Measurements from ENCODE around the gene N4BP2L1. TPM values are rescaled to one million over a fixed set of nuclear protein-coding genes. Genes with fewer than 3 reads are reported as not detected.
A peak's percentile ranks its signal among the peaks of the same experiment; 100 is the strongest.

N4BP2L1 gene
- total RNA-seq, 1 donor from 2014 or later = 7.3 TPM

GRCh38 chr13:32438871-32439270, 10.9 kb upstream of the N4BP2L1 start:
- H3K27me3 ChIP-seq (ENCODE audit: control insufficient read depth in 3 of 3, insufficient read depth in 3 of 3, low read length in 3 of 3) = no peaks in the 10 kb centered on the region
- no peak overlapping the region for H3K4me3 ChIP-seq (ENCODE audit: low read length in 3 of 3)
- H3K27ac ChIP-seq (ENCODE audit: low read depth, low read length) = no peak overlapping the region
- no peak overlapping the region for H3K9ac ChIP-seq (ENCODE audit: low read depth in 1 of 3, low read length in 3 of 3)
- H3K9me3 ChIP-seq (ENCODE audit: control insufficient read depth in 3 of 3, low read length in 3 of 3) = no peaks in the 10 kb centered on the region
- H3K4me1 ChIP-seq (ENCODE audit: control insufficient read depth in 3 of 3, insufficient read depth in 3 of 3, low read length in 3 of 3) = no peaks in the 10 kb centered on the region
- peaks cover 7 to 33% (median 10%) of the 10 kb centered on the region in 3 donors for H3K36me3 ChIP-seq (ENCODE audit: control insufficient read depth in 3 of 3, insufficient read depth in 3 of 3, low read length in 3 of 3)

GRCh38 chr13:32432856-32433255, 4.9 kb upstream of the N4BP2L1 start:
- Histone ChIP-seq H3K9ac (ENCODE audit: low read depth in 1 of 3, low read length in 3 of 3) (no peak overlapping the region), H3K27ac (ENCODE audit: low read depth, low read length) (no peak overlapping the region), H3K9me3 (ENCODE audit: control insufficient read depth in 3 of 3, low read length in 3 of 3) (no peaks in the 10 kb centered on the region), H3K4me1 (ENCODE audit: control insufficient read depth in 3 of 3, insufficient read depth in 3 of 3, low read length in 3 of 3) (peaks cover 5 to 8% (median 6%) of the 10 kb centered on the region in 3 donors), H3K4me3 (ENCODE audit: low read length in 3 of 3) (no peak overlapping the region), H3K27me3 (ENCODE audit: control insufficient read depth in 3 of 3, insufficient read depth in 3 of 3, low read length in 3 of 3) (no peaks in the 10 kb centered on the region), H3K36me3 (ENCODE audit: control insufficient read depth in 3 of 3, insufficient read depth in 3 of 3, low read length in 3 of 3) (peaks cover 14 to 29% (median 14%) of the 10 kb centered on the region in 3 donors)

DNA sequence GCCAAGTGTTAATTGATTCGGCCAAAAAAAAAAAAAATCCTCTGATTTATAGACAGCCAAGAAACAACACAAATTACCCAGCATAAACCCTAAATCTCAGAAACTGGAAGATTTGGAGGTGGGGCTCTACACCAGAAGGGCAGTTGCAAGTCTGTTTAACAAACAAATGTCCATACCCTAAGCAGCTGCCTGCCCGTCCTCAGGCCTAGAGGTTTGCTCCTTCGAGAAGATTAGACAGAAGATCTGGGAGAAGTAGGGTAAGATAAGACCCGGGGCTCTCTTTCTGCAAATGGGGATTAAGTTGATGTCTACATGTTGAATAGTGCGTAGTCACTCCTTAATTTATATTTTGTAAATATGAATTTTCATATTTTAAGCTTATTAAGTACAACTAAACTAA, 3.4 kb upstream of the N4BP2L1 start:
- Histone ChIP-seq H3K9me3 (ENCODE audit: control insufficient read depth in 3 of 3, low read length in 3 of 3) (peaks cover 0 to under 1% (median 0%) of the 10 kb centered on the region in 3 donors), H3K4me1 (ENCODE audit: control insufficient read depth in 3 of 3, insufficient read depth in 3 of 3, low read length in 3 of 3) (peaks cover 11 to 14% (median 11%) of the 10 kb centered on the region in 3 donors), H3K4me3 (ENCODE audit: low read length in 3 of 3) (no peak overlapping the region), H3K9ac (ENCODE audit: low read depth in 1 of 3, low read length in 3 of 3) (no peak overlapping the region), H3K36me3 (ENCODE audit: control insufficient read depth in 3 of 3, insufficient read depth in 3 of 3, low read length in 3 of 3) (peaks cover 9 to 25% (median 13%) of the 10 kb centered on the region in 3 donors), H3K27me3 (ENCODE audit: control insufficient read depth in 3 of 3, insufficient read depth in 3 of 3, low read length in 3 of 3) (no peaks in the 10 kb centered on the region), H3K27ac (ENCODE audit: low read depth, low read length) (no peak overlapping the region)

- peaks cover 0 to 2% (median 0%) of the 10 kb centered on the region in 3 donors for H3K9me3 ChIP-seq (ENCODE audit: control insufficient read depth in 3 of 3, low read length in 3 of 3)
- peaks cover 7 to 13% (median 13%) of the 10 kb centered on the region in 3 donors for H3K36me3 ChIP-seq (ENCODE audit: control insufficient read depth in 3 of 3, insufficient read depth in 3 of 3, low read length in 3 of 3)
- no peaks in the 10 kb centered on the region for H3K27me3 ChIP-seq (ENCODE audit: control insufficient read depth in 3 of 3, insufficient read depth in 3 of 3, low read length in 3 of 3)
- no peak overlapping the region for H3K9ac ChIP-seq (ENCODE audit: low read depth in 1 of 3, low read length in 3 of 3)
- peaks cover 20 to 23% (median 22%) of the 10 kb centered on the region in 3 donors for H3K4me1 ChIP-seq (ENCODE audit: control insufficient read depth in 3 of 3, insufficient read depth in 3 of 3, low read length in 3 of 3)
- H3K4me3 ChIP-seq (ENCODE audit: low read length in 3 of 3) = no peak overlapping the region
- no peak overlapping the region for H3K27ac ChIP-seq (ENCODE audit: low read depth, low read length)
Observed at GRCh38 chr13:32430018-32430747, 2.3 kb upstream of the N4BP2L1 start.

- Histone ChIP-seq H3K9ac (ENCODE audit: low read depth in 1 of 3, low read length in 3 of 3) (no peak overlapping the region), H3K9me3 (ENCODE audit: control insufficient read depth in 3 of 3, low read length in 3 of 3) (peaks cover 0 to 2% (median 0%) of the 10 kb centered on the region in 3 donors), H3K27me3 (ENCODE audit: control insufficient read depth in 3 of 3, insufficient read depth in 3 of 3, low read length in 3 of 3) (no peaks in the 10 kb centered on the region), H3K36me3 (ENCODE audit: control insufficient read depth in 3 of 3, insufficient read depth in 3 of 3, low read length in 3 of 3) (peaks cover 7 to 9% (median 8%) of the 10 kb centered on the region in 3 donors), H3K27ac (ENCODE audit: low read depth, low read length) (peak overlapping the region; percentile 86), H3K4me3 (ENCODE audit: low read length in 3 of 3) (no peak overlapping the region), H3K4me1 (ENCODE audit: control insufficient read depth in 3 of 3, insufficient read depth in 3 of 3, low read length in 3 of 3) (peaks cover 20 to 25% (median 23%) of the 10 kb centered on the region in 3 donors)
Observed at GRCh38 chr13:32429433-32429909, 1.5 kb upstream of the N4BP2L1 start.

DNA sequence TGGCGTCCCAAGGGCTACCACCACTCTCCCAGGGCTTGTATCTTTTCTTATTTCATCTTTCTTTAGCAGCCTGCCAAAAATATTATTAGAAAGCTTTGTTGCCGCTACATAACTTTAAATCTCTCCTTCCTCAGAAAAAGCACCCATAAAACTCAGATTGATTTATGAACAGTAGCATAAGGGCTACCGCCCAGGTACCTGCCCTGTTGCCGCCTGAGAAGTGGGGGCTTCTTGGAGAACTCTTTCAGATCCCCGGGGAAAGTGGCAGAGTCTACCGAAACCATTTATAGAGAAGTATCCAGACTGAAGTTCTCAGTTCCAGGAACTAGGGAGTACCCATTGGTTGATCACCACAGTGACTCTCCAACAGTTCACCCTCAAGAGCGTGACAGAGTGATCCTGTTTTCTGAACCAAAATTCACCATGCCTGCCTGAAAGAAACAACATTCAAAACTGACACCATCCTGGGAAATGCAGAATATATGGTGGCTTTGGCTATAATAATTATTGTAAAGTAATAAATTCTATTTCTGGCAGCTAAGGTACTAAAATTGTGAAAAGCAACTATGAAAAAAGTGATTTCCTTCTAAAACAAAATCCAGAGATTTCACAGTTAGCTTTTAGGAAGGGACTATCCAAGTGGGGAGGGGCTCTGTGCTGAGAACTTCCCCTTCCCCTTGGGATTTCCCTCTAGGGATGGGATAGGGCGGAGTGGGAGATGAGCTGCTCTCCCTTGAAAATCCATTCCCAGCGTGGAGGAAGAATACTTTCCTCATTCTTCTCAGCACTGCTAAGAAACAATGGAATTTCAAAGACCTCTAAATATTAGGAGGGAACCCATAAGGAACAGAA, 877 bp upstream of the N4BP2L1 start:
- Histone ChIP-seq H3K27me3 (ENCODE audit: control insufficient read depth in 3 of 3, insufficient read depth in 3 of 3, low read length in 3 of 3) (no peaks in the 10 kb centered on the region), H3K9me3 (ENCODE audit: control insufficient read depth in 3 of 3, low read length in 3 of 3) (peaks cover 0 to 2% (median 0%) of the 10 kb centered on the region in 3 donors), H3K9ac (ENCODE audit: low read depth in 1 of 3, low read length in 3 of 3) (peak overlapping the region; percentile 71 to 88 (median 82)), H3K4me1 (ENCODE audit: control insufficient read depth in 3 of 3, insufficient read depth in 3 of 3, low read length in 3 of 3) (peaks cover 20 to 25% (median 23%) of the 10 kb centered on the region in 3 donors), H3K36me3 (ENCODE audit: control insufficient read depth in 3 of 3, insufficient read depth in 3 of 3, low read length in 3 of 3) (peaks cover 7 to 14% (median 9%) of the 10 kb centered on the region in 3 donors), H3K27ac (ENCODE audit: low read depth, low read length) (peak overlapping the region; percentile 86), H3K4me3 (ENCODE audit: low read length in 3 of 3) (peak overlapping the region; percentile 74 to 82 (median 81))

DNA sequence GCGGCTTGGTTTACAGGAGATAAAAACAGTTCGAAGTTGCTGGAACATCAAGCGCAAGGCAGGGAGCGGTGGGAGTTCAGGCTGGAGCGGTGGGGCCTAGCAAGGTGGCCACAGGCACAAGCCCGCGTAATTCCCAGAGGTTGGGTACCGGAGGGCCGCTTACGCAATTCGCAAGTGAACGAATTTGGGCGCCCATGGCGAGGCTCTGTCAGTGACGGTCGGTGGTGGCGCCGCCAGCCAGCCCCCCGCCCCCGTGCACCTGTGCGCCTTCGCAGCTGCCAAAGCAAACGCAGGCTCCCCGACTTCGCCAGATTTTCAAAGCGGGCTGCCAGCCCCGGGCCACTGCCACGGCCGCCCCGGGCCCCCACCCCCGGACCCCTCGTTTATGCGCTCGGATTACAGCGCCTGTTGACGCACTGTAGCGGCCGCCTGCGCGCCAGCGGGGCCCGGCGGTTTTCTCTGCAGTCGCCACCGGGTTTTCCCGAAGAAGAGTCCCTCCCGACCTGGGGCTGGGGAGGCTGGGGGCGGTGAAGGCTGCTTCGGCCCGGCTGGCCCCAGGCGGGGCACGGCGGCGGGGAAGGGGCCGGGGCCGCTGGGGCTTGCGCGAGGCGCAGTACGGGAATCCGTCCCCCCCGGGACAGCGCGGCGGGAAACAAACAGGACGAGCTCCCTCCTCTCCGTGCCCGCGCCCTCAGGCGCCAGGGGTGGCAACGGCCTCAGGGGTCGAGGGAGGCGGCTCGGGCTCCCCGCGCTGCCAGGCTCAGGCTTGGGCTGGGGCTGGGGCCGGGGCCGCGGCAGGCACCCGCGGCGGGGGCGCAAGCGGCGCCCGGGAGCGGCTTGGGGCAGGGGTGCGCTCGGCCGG, 709 bp downstream of the N4BP2L1 start:
- Histone ChIP-seq H3K27me3 (ENCODE audit: control insufficient read depth in 3 of 3, insufficient read depth in 3 of 3, low read length in 3 of 3) (no peaks in the 10 kb centered on the region), H3K9me3 (ENCODE audit: control insufficient read depth in 3 of 3, low read length in 3 of 3) (peaks cover 0 to 2% (median 0%) of the 10 kb centered on the region in 3 donors), H3K4me1 (ENCODE audit: control insufficient read depth in 3 of 3, insufficient read depth in 3 of 3, low read length in 3 of 3) (peaks cover 20 to 25% (median 23%) of the 10 kb centered on the region in 3 donors), H3K9ac (ENCODE audit: low read depth in 1 of 3, low read length in 3 of 3) (peak overlapping the region; percentile 82 to 95 (median 88)), H3K27ac (ENCODE audit: low read depth, low read length) (peak overlapping the region; percentile 86), H3K4me3 (ENCODE audit: low read length in 3 of 3) (peak overlapping the region; percentile 74 to 82 (median 81)), H3K36me3 (ENCODE audit: control insufficient read depth in 3 of 3, insufficient read depth in 3 of 3, low read length in 3 of 3) (peaks cover 4 to 10% (median 9%) of the 10 kb centered on the region in 3 donors)

GRCh38 chr13:32426191-32426989, 1.5 kb downstream of the N4BP2L1 start:
- H3K9me3 ChIP-seq (ENCODE audit: control insufficient read depth in 3 of 3, low read length in 3 of 3) = peaks cover 0 to 2% (median 0%) of the 10 kb centered on the region in 3 donors
- peak overlapping the region; percentile 86 for H3K27ac ChIP-seq (ENCODE audit: low read depth, low read length)
- H3K36me3 ChIP-seq (ENCODE audit: control insufficient read depth in 3 of 3, insufficient read depth in 3 of 3, low read length in 3 of 3) = peaks cover 4 to 10% (median 9%) of the 10 kb centered on the region in 3 donors
- H3K4me1 ChIP-seq (ENCODE audit: control insufficient read depth in 3 of 3, insufficient read depth in 3 of 3, low read length in 3 of 3) = peaks cover 20 to 25% (median 23%) of the 10 kb centered on the region in 3 donors
- peak overlapping the region; percentile 80 to 88 (median 82) for H3K9ac ChIP-seq (ENCODE audit: low read depth in 1 of 3, low read length in 3 of 3)
- H3K4me3 ChIP-seq (ENCODE audit: low read length in 3 of 3) = peak overlapping the region; percentile 74 to 82 (median 81)
- H3K27me3 ChIP-seq (ENCODE audit: control insufficient read depth in 3 of 3, insufficient read depth in 3 of 3, low read length in 3 of 3) = no peaks in the 10 kb centered on the region

Measured in skeletal muscle tissue (tissue), 4 donors.